ENCODE measurements around the gene OLA1.

OLA1 gene

GRCh38 chr2:174106736-174107135, 141.6 kb downstream of the OLA1 start:
- TF ChIP-seq POLR2AphosphoS5 (IDR thresholded peaks at IDR 0.05; ENCODE audit: low read depth) (no peak), GABPA (IDR thresholded peaks at IDR 0.05; ENCODE audit: low read depth) (no peak), REST (IDR thresholded peaks at IDR 0.05; ENCODE audit: insufficient replicate concordance, low read depth) (no peak), SPI1 (IDR thresholded peaks at IDR 0.05; ENCODE audit: borderline replicate concordance, low read depth) (no peak), CTCF (IDR thresholded peaks at IDR 0.05; ENCODE audit: insufficient read depth, low read length) (no peak)
- Histone ChIP-seq H3K27ac (replicated peaks) (no peak overlapping the region), H3K27me3 (ENCODE audit: insufficient read depth, poor library complexity, severe bottlenecking) (no peaks in the 10 kb centered on the region), H3K4me3 (replicated peaks; ENCODE audit: insufficient read depth, low read length) (no peak overlapping the region)
- DNase-seq (ENCODE audit: low read depth in 1 of 2, low spot score in 1 of 2), result no peak

GRCh38 chr2:174094542-174094941, 153.8 kb downstream of the OLA1 start:
- no peaks in the 10 kb centered on the region for H3K27me3 ChIP-seq (ENCODE audit: insufficient read depth, poor library complexity, severe bottlenecking)
- H3K4me3 ChIP-seq (replicated peaks; ENCODE audit: insufficient read depth, low read length), result no peak overlapping the region
- no peak overlapping the region for H3K27ac ChIP-seq (replicated peaks)
- TF ChIP-seq CTCF (IDR thresholded peaks at IDR 0.05; ENCODE audit: insufficient read depth, low read length) (no peak), REST (IDR thresholded peaks at IDR 0.05; ENCODE audit: insufficient replicate concordance, low read depth) (no peak), GABPA (IDR thresholded peaks at IDR 0.05; ENCODE audit: low read depth) (no peak), SPI1 (IDR thresholded peaks at IDR 0.05; ENCODE audit: borderline replicate concordance, low read depth) (no peak), POLR2AphosphoS5 (IDR thresholded peaks at IDR 0.05; ENCODE audit: low read depth) (no peak)
- DNase-seq (ENCODE audit: low read depth in 1 of 2, low spot score in 1 of 2), result no peak

- Histone ChIP-seq H3K27me3 (ENCODE audit: insufficient read depth, poor library complexity, severe bottlenecking) (no peaks in the 10 kb centered on the region), H3K27ac (replicated peaks) (no peak overlapping the region)
- TF ChIP-seq CTCF (IDR thresholded peaks at IDR 0.05; ENCODE audit: insufficient read depth, low read length), result no peak
- no peak for TF ChIP-seq GABPA (IDR thresholded peaks at IDR 0.05; ENCODE audit: low read depth)
- TF ChIP-seq POLR2AphosphoS5 (IDR thresholded peaks at IDR 0.05; ENCODE audit: low read depth), result no peak
- no peak for TF ChIP-seq SPI1 (IDR thresholded peaks at IDR 0.05; ENCODE audit: borderline replicate concordance, low read depth)
- no peak for TF ChIP-seq REST (IDR thresholded peaks at IDR 0.05; ENCODE audit: insufficient replicate concordance, low read depth)
These were observed 157.9 kb downstream of the OLA1 start for GRCh38 chr2:174090476-174090875.

More at GRCh38 chr2:174090476-174090875, 157.9 kb downstream of the OLA1 start:
- DNase-seq (ENCODE audit: low read depth in 1 of 2, low spot score in 1 of 2), result no peak
- no peak overlapping the region for H3K4me3 ChIP-seq (replicated peaks; ENCODE audit: insufficient read depth, low read length)
